Glutamatergic neuron (in vitro differentiated cells): ENCODE data around the gene PPDPF. TPM values are rescaled to one million over a fixed set of nuclear protein-coding genes. Genes with fewer than 3 reads are reported as not detected.

ENCODE experiments used
- DNase-seq: peaks from one replicate; pipeline ENCODE4 v3.0.0; 2022
- H3K27ac Mint-ChIP-seq: one replicate; pipeline ENCODE4 v1.8.0; 2020; ENCODE audit warnings: mild to moderate bottlenecking, mixed read lengths, inconsistent platforms; ENCODE audit not compliant: unreplicated experiment
- H3K27me3 Mint-ChIP-seq: one replicate; pipeline ENCODE4 v1.8.0; 2020; ENCODE audit warnings: mild to moderate bottlenecking, moderate library complexity, mixed read lengths, inconsistent platforms; ENCODE audit not compliant: unreplicated experiment
- H3K36me3 Mint-ChIP-seq: one replicate; pipeline ENCODE4 v1.8.0; 2020; ENCODE audit warnings: mild to moderate bottlenecking, mixed read lengths, inconsistent platforms; ENCODE audit not compliant: unreplicated experiment
- H3K4me1 Mint-ChIP-seq: one replicate; pipeline ENCODE4 v1.8.0; 2020; ENCODE audit warnings: mild to moderate bottlenecking, low read depth, mixed read lengths, inconsistent platforms; ENCODE audit not compliant: unreplicated experiment
- H3K4me3 Mint-ChIP-seq: one replicate; pipeline ENCODE4 v1.8.0; 2020; ENCODE audit warnings: mild to moderate bottlenecking, mixed read lengths, inconsistent platforms; ENCODE audit not compliant: unreplicated experiment
- H3K9me3 Mint-ChIP-seq: one replicate; pipeline ENCODE4 v1.8.0; 2020; ENCODE audit warnings: mild to moderate bottlenecking, moderate library complexity, mixed read lengths, inconsistent platforms; ENCODE audit not compliant: unreplicated experiment
- CTCF ChIP-seq: fragments of 200-600 bp; sonication (generic); IDR thresholded peaks from one replicate; pipeline ENCODE4 v1.5.0; 2021; ENCODE audit not compliant: partially characterized antibody, unreplicated experiment
- total RNA-seq: library from RNA; stranded (reverse); fragmentation: NEBNext Ultra II Directional; extraction: Animal tissue kit (Norgen Biotek cat#: 25700); gene quantifications from one replicate; pipeline ENCODE4 v1.2.1, GENCODE V29; 2021; ENCODE audit not compliant: unreplicated experiment

Gene PPDPF
- total RNA-seq, 1 donor from 2014 or later, result 293 TPM

GRCh38 chr20:63536241-63536977 is 15.8 kb downstream of the PPDPF start:
- Mint-ChIP-seq H3K27me3 (peaks cover 7% of the 10 kb centered on the region), H3K9me3 (peaks cover 6% of the 10 kb centered on the region), H3K27ac (peak overlapping the region; percentile 72), H3K4me1 (peaks cover 8% of the 10 kb centered on the region), H3K36me3 (no peaks in the 10 kb centered on the region), H3K4me3 (no peak overlapping the region)
- DNase-seq, result peak; percentile 52
- TF ChIP-seq CTCF, result no peak

- no peak within 1 kb of the TSS for H3K4me3 Mint-ChIP-seq
- peaks cover 3% of the 10 kb centered on the region for H3K9me3 Mint-ChIP-seq
- H3K27ac Mint-ChIP-seq, result peak within 1 kb of the TSS; percentile 72
- TF ChIP-seq CTCF, result no peak
- DNase-seq, result peak; percentile 14
- no peaks in the 10 kb centered on the region for H3K36me3 Mint-ChIP-seq
- peaks cover 4% of the 10 kb centered on the region for H3K27me3 Mint-ChIP-seq
- peaks cover 5% of the 10 kb centered on the region for H3K4me1 Mint-ChIP-seq
Measured at GRCh38 chr20:63536997-63537524, 16.5 kb downstream of the PPDPF start, which contains the start of gene PTK6. Gene PTK6 (minus strand): TSS chr20:63537376. CDS start chr20:63537314, 62 bp downstream.

GRCh38 chr20:63537525-63538203 is 17.1 kb downstream of the PPDPF start:
- TF ChIP-seq CTCF, result peak; percentile 98
- H3K4me1 Mint-ChIP-seq, result peaks cover 3% of the 10 kb centered on the region

GRCh38 chr20:63538204-63539091 is 17.9 kb downstream of the PPDPF start:
- peaks cover 3% of the 10 kb centered on the region for H3K4me1 Mint-ChIP-seq
- peaks cover 4% of the 10 kb centered on the region for H3K27me3 Mint-ChIP-seq
- H3K4me3 Mint-ChIP-seq, result no peak overlapping the region
- no peaks in the 10 kb centered on the region for H3K36me3 Mint-ChIP-seq
- TF ChIP-seq CTCF, result peak; percentile 64
- peaks cover 2% of the 10 kb centered on the region for H3K9me3 Mint-ChIP-seq
- no peak overlapping the region for H3K27ac Mint-ChIP-seq
- no peak for DNase-seq

More at GRCh38 chr20:63537525-63538203, 17.1 kb downstream of the PPDPF start:
- Mint-ChIP-seq H3K27me3 (peaks cover 4% of the 10 kb centered on the region), H3K4me3 (no peak overlapping the region), H3K9me3 (peaks cover 2% of the 10 kb centered on the region), H3K27ac (no peak overlapping the region), H3K36me3 (no peaks in the 10 kb centered on the region)
- DNase-seq, result peak; percentile 87
